WERI-Rb-1 (cell line): ENCODE measurements around the gene CCDC9B.

Source experiments
- DNase-seq: peaks from one replicate; pipeline ENCODE4 v3.0.0-alpha.2; 2020
- H3K27ac ChIP-seq: fragments of 250-450 bp; sonication (Bioruptor Pico); 2 replicates; pipeline ENCODE4 v1.5.1; 2020; ENCODE audit warnings: mild to moderate bottlenecking, moderate library complexity
- H3K27me3 ChIP-seq: fragments of 250-450 bp; sonication (Bioruptor Pico); 2 replicates; pipeline ENCODE4 v1.5.1; 2021; ENCODE audit warnings: mild to moderate bottlenecking, low read depth, moderate library complexity; ENCODE audit not compliant: insufficient read depth, severe bottlenecking
- H3K36me3 ChIP-seq: fragments of 250-450 bp; sonication (Bioruptor Pico); 2 replicates; pipeline ENCODE4 v1.5.1; 2020; ENCODE audit warnings: mild to moderate bottlenecking, moderate library complexity
- H3K4me3 ChIP-seq: 2 replicates; pipeline ENCODE4 v1.5.1; 2011; ENCODE audit warnings: low read depth, mild to moderate bottlenecking, control low read depth, low read length
- H3K9me3 ChIP-seq: fragments of 250-450 bp; sonication (Bioruptor Pico); 2 replicates; pipeline ENCODE4 v1.5.1; 2021; ENCODE audit warnings: mild to moderate bottlenecking, moderate library complexity; ENCODE audit not compliant: severe bottlenecking
- TF ChIP-seq, protein P1 (sequence below): IDR thresholded peaks from 2 replicates; pipeline ENCODE4 v1.5.1; 2011; ENCODE audit warnings: low read depth, mild to moderate bottlenecking, control low read depth, inconsistent platforms, low read length

Gene CCDC9B

DNA sequence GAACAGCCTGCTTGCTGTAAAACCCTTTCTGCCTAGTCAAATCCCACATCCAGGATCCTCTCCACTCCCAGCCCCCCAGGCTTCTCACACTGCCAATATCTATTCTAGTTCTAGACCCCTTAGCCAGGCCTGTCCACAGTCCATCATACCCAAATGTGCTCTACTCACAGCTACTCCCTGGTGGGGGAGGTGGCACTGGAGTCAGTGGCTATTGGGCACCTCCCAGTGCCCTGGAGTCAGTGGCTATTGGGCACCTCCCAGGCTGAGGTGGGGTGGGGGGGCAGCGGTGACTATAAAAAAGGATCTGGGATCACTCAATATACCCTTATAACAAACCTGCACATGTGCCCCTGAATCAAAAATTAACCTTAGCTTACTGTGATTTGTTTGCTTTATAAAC, 16.5 kb upstream of the CCDC9B start:
- Histone ChIP-seq H3K27me3 (no peaks in the 10 kb centered on the region), H3K27ac (peak overlapping the region; percentile 86), H3K36me3 (no peaks in the 10 kb centered on the region), H3K4me3 (peak overlapping the region; percentile 48), H3K9me3 (no peaks in the 10 kb centered on the region)
- DNase-seq: no peak
- TF ChIP-seq, protein P1, sequence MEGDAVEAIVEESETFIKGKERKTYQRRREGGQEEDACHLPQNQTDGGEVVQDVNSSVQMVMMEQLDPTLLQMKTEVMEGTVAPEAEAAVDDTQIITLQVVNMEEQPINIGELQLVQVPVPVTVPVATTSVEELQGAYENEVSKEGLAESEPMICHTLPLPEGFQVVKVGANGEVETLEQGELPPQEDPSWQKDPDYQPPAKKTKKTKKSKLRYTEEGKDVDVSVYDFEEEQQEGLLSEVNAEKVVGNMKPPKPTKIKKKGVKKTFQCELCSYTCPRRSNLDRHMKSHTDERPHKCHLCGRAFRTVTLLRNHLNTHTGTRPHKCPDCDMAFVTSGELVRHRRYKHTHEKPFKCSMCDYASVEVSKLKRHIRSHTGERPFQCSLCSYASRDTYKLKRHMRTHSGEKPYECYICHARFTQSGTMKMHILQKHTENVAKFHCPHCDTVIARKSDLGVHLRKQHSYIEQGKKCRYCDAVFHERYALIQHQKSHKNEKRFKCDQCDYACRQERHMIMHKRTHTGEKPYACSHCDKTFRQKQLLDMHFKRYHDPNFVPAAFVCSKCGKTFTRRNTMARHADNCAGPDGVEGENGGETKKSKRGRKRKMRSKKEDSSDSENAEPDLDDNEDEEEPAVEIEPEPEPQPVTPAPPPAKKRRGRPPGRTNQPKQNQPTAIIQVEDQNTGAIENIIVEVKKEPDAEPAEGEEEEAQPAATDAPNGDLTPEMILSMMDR: no peak

DNA sequence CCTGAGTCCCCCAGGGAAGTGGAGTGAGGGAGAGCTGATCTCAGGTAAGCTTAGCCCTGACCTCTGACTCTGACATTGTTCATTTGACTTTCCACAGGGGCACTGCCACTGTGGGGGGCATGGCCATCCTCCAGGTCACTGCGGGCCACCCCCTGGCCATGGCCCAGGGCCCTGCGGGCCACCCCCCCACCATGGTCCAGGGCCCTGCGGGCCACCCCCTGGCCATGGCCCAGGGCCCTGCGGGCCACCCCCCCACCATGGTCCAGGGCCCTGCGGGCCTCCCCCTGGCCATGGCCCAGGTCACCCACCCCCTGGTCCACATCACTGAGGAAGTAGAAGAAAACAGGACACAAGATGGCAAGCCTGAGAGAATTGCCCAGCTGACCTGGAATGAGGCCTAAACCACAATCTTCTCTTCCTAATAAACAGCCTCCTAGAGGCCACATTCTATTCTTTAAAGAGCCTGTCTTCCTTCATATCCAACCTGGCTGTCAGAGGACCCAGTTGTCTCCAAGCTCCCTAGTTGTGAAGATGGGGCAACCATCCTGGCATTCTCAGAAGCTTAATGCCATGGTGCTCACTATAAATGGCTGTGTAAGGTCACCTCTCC, 15.3 kb upstream of the CCDC9B start:
- H3K27me3 ChIP-seq: no peaks in the 10 kb centered on the region
- no peak for DNase-seq
- no peak overlapping the region for H3K27ac ChIP-seq
- H3K36me3 ChIP-seq: no peaks in the 10 kb centered on the region
- H3K4me3 ChIP-seq: no peak overlapping the region
- TF ChIP-seq, protein P1: no peak
- no peaks in the 10 kb centered on the region for H3K9me3 ChIP-seq

DNA sequence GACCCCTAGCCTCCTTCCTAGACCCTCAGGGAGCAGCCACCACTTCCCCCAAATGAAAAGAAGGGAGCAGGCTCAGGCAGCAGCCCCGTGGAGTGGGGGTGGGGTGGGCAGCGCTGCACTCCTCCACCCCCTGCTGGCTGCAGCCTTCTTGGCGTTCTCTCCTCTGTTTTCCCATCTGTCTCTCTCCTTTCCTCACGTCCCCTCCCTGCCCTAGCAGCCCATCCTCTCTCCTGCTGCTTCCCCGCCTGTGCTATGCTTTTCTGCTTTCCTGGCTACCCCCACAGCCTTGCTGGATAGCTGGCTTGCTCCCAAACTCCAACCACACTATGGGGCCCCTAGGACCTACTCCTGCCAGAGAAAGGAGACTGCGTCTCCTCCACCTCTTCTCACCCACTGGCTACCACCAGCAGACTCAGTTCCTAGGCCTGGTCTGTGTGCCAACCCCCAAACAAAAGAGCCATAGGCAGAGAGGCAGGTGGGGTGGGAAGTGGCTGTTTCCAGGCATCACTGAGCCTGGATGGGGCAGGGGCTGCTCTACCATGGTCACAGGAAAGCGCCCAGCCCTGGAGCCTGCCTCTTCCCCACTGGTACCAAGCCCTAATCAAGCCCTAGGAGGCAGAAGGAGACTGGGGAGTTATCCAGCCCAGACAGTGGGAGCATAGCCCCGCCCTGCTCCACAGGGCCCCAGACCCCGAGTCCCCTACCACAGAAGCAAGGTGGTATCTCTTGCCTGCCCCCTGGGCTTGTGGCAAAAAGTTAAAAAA, 13.9 kb upstream of the CCDC9B start:
- H3K4me3 ChIP-seq: no peak overlapping the region
- TF ChIP-seq, protein P1: peak; percentile 94
- H3K36me3 ChIP-seq: no peaks in the 10 kb centered on the region
- no peaks in the 10 kb centered on the region for H3K27me3 ChIP-seq
- DNase-seq: peak; percentile 85
- H3K27ac ChIP-seq: peak overlapping the region; percentile 86
- no peaks in the 10 kb centered on the region for H3K9me3 ChIP-seq

DNA sequence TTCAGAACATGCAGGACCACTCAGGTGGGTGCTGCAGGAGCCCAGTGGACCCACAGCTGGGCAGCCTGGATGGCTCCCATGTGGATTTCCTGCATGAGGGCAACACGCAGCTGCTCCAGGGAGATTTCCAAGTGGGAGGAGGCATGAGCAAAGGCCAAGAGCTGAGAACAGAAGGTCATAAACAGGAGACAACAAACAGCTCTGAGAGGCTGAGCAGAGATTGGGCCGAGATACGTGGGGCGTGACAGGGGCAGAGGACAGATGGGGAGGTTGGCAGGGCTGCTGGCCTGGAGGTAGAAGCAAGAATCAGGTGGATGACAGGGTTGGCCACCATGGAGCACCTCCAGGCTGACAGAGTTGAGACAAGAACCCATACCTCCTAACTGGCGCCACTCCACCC, 13.0 kb upstream of the CCDC9B start:
- TF ChIP-seq, protein P1: no peak

DNA sequence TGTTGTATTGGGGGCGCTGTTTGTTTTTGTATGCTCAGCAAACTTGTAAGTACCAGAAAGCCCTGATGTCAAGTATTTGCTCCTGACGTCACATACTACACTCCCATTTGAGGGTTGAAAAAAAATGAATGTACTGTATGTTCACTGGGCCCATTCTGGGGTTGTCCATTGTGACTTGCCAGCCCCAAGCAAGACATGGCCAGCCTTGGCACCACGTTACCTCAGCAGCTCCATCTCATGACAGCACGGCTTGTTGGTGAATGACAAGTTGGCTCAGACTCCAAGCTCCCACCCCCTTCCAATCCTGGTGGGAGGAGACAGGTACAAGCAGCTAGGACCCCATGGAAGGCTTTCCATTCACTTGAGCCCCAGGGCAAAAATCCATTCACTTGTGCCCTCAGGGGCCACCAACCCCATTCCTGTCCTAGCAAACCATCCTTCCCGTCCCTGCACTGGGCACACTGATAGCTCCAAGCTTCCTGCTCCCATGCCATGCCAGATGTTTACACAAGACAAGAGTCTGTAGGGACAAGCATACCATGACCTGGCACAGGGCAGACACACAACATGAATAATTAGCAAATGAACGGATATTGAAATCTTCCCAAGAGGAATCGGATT, 11.7 kb upstream of the CCDC9B start:
- TF ChIP-seq, protein P1: no peak
- H3K27me3 ChIP-seq: no peaks in the 10 kb centered on the region
- no peak overlapping the region for H3K27ac ChIP-seq

More for the DNA sequence above, 13.0 kb upstream of the CCDC9B start:
- no peaks in the 10 kb centered on the region for H3K27me3 ChIP-seq
- no peaks in the 10 kb centered on the region for H3K36me3 ChIP-seq
- H3K4me3 ChIP-seq: no peak overlapping the region
- H3K9me3 ChIP-seq: no peaks in the 10 kb centered on the region
- no peak for DNase-seq
- H3K27ac ChIP-seq: peak overlapping the region; percentile 86

More for the DNA sequence above, 11.7 kb upstream of the CCDC9B start:
- DNase-seq: no peak
- no peak overlapping the region for H3K4me3 ChIP-seq
- no peaks in the 10 kb centered on the region for H3K9me3 ChIP-seq
- no peaks in the 10 kb centered on the region for H3K36me3 ChIP-seq
